Measurements from ENCODE around the gene IKZF3. TPM values are rescaled to one million over a fixed set of nuclear protein-coding genes. Genes with fewer than 3 reads are reported as not detected.
"Not testable (repeated sequence)": the region's sequence is repeated elsewhere in the genome, so short reads cannot be mapped to it uniquely, and the experiment has no call there.

Gene IKZF3
- 1 to 10 TPM in 2 of 4 donors, under 1 TPM in 2; 0.30 to 1.9 (median 1.0) TPM for total RNA-seq

DNA sequence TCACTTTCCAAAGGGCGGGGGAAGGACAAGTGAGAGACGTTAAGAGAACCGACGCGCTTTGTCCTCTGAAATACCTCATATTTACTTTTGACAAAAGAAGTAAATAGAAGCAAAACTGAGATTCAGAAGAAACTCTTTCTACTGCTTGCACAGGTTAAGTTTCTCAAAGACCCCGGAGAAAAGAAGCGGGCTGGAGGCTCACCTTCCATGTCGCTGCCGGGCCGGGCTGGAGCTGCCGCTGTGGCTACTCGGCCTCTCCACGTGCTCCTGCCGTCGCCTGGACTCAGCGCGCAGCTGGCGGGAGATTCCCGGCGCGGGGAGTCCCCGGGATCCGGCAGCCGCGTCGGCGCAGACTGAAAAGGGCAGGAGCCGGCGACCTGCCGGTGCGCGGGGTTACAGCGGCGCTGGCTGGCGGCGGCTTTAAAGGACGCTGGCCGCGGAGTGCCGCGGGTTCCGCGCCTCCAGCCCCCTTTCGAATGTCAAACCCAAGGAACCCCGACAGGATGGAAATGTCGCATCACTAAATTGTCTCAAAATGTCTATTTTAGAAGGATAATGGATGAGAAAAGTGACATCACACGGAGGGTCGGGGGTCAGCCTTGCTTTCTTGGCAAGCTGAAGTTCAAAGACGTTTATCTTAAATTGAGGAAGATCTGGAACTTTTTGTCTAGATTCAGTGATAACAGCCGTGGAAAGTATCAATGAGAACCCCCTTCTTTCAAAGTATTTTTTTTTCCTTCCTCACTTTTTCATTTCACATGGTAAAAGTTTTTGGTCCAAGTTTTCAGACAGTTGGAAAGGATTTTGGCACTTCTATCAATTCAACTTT lies at the start of gene IKZF3:
Gene IKZF3, minus strand, starts transcription at position 395 of the 829 bp plus-strand sequence. Its CDS starts 186 bp downstream, at position 209.
- Histone ChIP-seq H3K4me1 (peaks cover 0 to 14% (median 6%) of the 10 kb centered on the region in 4 donors), H3K4me3 (peak within 1 kb of the TSS in 2 of 4 donors; percentile 23 to 35), H3K27me3 (peaks cover 0 to 98% of the 10 kb centered on the region in 2 donors), H3K9me3 (peaks cover 0 to 21% (median 0%) of the 10 kb centered on the region in 4 donors), H3K36me3 (no peaks in the 10 kb centered on the region), H3K27ac (peak within 1 kb of the TSS in 1 of 4 donors; percentile 58)
- WGBS, 2 donors, result 5% methylated on average over 50 of the region's 50 CpGs
- TF ChIP-seq EP300 (IDR thresholded peaks at IDR 0.05) (no peak), CTCF (IDR thresholded peaks at IDR 0.05) (peak in 1 of 5 experiments; percentile 4), POLR2A (IDR thresholded peaks at IDR 0.05) (no peak)
- DNase-seq (ENCODE audit: low spot score in 2 of 2), result no peak

GRCh38 chr17:39908789-39909352 lies 44.8 kb upstream of the IKZF3 start:
- Histone ChIP-seq H3K4me3 (no peak overlapping the region), H3K9me3 (no peaks in the 10 kb centered on the region), H3K27ac (no peak overlapping the region), H3K36me3 (peaks cover 0 to 59% (median 6%) of the 10 kb centered on the region in 3 donors), H3K27me3 (no peaks in the 10 kb centered on the region), H3K4me1 (no peaks in the 10 kb centered on the region)
- TF ChIP-seq POLR2A (IDR thresholded peaks at IDR 0.05) (no peak), EP300 (IDR thresholded peaks at IDR 0.05) (no peak), CTCF (IDR thresholded peaks at IDR 0.05) (no peak)
- no peak for DNase-seq (ENCODE audit: low spot score in 2 of 2)
- WGBS, 2 donors, result 91 to 93% methylated on average over 4 to 6 of the region's 6 CpGs

GRCh38 chr17:39904990-39905288 lies 40.8 kb upstream of the IKZF3 start:
- H3K4me1 ChIP-seq, result no peaks in the 10 kb centered on the region
- H3K36me3 ChIP-seq, result peaks cover 0 to 44% (median 6%) of the 10 kb centered on the region in 3 donors
- H3K27ac ChIP-seq, result no peak overlapping the region
- no peaks in the 10 kb centered on the region for H3K9me3 ChIP-seq
- no peak overlapping the region for H3K4me3 ChIP-seq
- no peaks in the 10 kb centered on the region for H3K27me3 ChIP-seq
- no peak for TF ChIP-seq CTCF (IDR thresholded peaks at IDR 0.05)
- no peak for TF ChIP-seq POLR2A (IDR thresholded peaks at IDR 0.05)
- TF ChIP-seq EP300 (IDR thresholded peaks at IDR 0.05), result no peak
- 87 to 91% methylated on average over 3 of the region's 3 CpGs for WGBS, 2 donors
- DNase-seq (ENCODE audit: low spot score in 2 of 2), result no peak

DNA sequence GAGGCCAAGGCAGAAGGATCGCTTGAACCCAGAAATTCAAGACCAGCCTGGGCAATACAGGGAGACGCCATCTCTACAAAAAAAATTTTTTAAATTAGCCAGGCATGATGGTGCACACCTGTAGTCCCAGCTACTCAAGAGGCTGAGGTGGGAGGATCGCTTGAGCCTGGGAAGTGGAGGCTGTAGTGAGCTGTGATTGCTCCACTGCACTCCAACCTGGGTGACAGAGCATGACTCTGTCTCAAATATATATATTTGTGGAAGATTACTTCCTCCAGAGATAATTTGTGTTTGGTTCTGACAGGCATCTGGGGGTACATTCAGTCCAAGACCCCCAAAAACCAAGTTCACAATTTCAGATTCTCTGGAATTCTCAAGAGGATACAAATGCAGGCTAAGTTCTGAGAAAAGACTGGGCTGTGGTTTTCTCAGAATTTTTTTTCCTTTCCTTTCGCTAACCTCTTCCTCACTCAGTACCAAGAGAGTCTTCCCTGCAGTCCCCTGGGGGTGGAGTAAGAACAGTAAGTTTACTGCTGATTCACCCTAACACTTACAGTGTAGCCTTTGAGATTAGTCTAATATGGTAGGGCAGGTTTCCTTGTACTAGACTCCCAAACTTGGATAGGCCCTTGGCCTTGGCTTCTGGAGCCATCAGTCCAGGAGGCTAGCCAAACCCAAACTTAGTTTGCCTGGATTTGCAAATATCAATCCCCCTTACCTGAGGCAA lies 39.2 kb upstream of the IKZF3 start:
- peaks cover 0 to 30% (median 0%) of the 10 kb centered on the region in 3 donors for H3K36me3 ChIP-seq
- no peaks in the 10 kb centered on the region for H3K9me3 ChIP-seq
- no peaks in the 10 kb centered on the region for H3K4me1 ChIP-seq
- TF ChIP-seq POLR2A (IDR thresholded peaks at IDR 0.05) (no peak), CTCF (IDR thresholded peaks at IDR 0.05) (no peak), EP300 (IDR thresholded peaks at IDR 0.05) (no peak)
- no peak for DNase-seq (ENCODE audit: low spot score in 2 of 2)
- H3K27me3 ChIP-seq, result no peaks in the 10 kb centered on the region
- H3K4me3 ChIP-seq, result no peak overlapping the region
- 89% methylated on average over 4 of the region's 4 CpGs for WGBS, 2 donors
- no peak overlapping the region for H3K27ac ChIP-seq

GRCh38 chr17:39902027-39902426 lies 37.9 kb upstream of the IKZF3 start:
- WGBS, 2 donors, result 85 to 90% methylated on average over 2 of the region's 2 CpGs
- not testable (repeated sequence) for H3K9me3 ChIP-seq; DNase-seq (ENCODE audit: low spot score in 2 of 2); H3K4me3 ChIP-seq; H3K27me3 ChIP-seq; H3K27ac ChIP-seq; H3K4me1 ChIP-seq
- peaks cover 0 to 24% (median 0%) of the 10 kb centered on the region in 3 donors for H3K36me3 ChIP-seq
